ENCODE data around the gene CCDC90B.

Gene CCDC90B

DNA sequence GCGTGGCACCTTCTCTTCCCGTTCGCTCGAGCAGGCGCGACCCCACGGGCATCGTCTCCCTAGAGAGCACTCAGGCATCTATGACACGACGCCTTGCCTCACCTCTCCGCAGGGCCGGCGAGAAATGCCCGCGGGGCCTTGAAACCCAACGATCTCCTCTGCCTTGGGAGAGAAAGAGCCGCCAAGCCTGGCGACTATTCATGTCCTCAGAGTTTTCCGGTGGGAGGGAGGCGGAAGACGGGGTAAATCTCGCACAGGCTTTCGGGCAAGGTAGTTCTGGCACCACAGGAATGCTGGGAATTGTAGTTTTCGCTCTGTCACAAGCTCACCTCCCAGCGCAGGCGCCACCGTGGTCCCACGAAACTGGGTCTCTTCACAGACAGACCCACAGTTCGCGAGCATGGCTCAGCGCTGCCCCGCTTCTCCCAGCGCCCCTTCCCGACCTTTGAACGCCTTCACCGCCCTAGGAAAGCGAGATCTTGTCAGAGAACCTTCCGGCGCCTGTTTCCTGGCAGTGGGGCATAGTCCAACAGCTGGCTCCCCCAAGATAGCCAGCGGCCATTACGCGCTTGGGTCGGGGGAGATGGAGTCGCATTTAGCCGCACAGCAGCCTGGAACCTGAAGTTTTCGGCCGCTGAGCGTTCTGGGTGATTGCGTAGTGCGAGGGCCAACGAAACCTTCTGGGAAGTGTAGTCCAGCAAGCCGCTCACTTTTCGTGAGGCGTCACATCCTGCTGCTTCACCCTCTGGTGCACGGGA lies at the start of gene CCDC90B (continued):
- TF ChIP-seq BCL11A (tag by site-specific recombination; IDR thresholded peaks at IDR 0.05; ENCODE audit: low read depth) (no peak), SCRT2 (tag by site-specific recombination; IDR thresholded peaks at IDR 0.05) (peak; percentile 62; the same call in 1 of the 2 replicates), ZNF501 (tag by site-specific recombination; IDR thresholded peaks at IDR 0.05) (peak; percentile 97), PRDM1 (tag by site-specific recombination; IDR thresholded peaks at IDR 0.05) (no peak), ZNF394 (tag by site-specific recombination; IDR thresholded peaks at IDR 0.05; ENCODE audit: borderline replicate concordance) (peak; percentile 56; the same call in 1 of the 2 replicates), GLIS2 (tag by site-specific recombination; IDR thresholded peaks at IDR 0.05) (peak; percentile 42; the same call in 1 of the 2 replicates), ZNF112 (tag by site-specific recombination; IDR thresholded peaks at IDR 0.05) (no peak), SETDB1 (IDR thresholded peaks at IDR 0.05; ENCODE audit: insufficient read length, low read length) (no peak), ZBTB1 (tag by site-specific recombination; IDR thresholded peaks at IDR 0.05) (no peak), ZNF155 (tag by site-specific recombination; IDR thresholded peaks at IDR 0.05) (no peak), ZSCAN5A (tag by site-specific recombination; IDR thresholded peaks at IDR 0.05) (no peak), ZNF202 (tag by site-specific recombination; IDR thresholded peaks at IDR 0.05; ENCODE audit: borderline replicate concordance) (no peak), ZNF837 (tag by site-specific recombination; IDR thresholded peaks at IDR 0.05) (no peak), KLF1 (tag by site-specific recombination; IDR thresholded peaks at IDR 0.05) (peak; percentile 83), ZNF626 (tag by site-specific recombination; IDR thresholded peaks at IDR 0.05) (no peak), ZNF148 (tag by site-specific recombination; IDR thresholded peaks at IDR 0.05; ENCODE audit: borderline replicate concordance) (no peak), ZNF223 (tag by site-specific recombination; IDR thresholded peaks at IDR 0.05) (no peak), ZNF707 (tag by site-specific recombination; IDR thresholded peaks at IDR 0.05) (no peak), ZNF514 (tag by site-specific recombination; IDR thresholded peaks at IDR 0.05) (no peak), ZNF768 (tag by site-specific recombination; IDR thresholded peaks at IDR 0.05) (no peak), ZNF704 (tag by site-specific recombination; IDR thresholded peaks at IDR 0.05) (no peak), ZNF600 (tag by site-specific recombination; IDR thresholded peaks at IDR 0.05) (peak; percentile 45; the same call in 1 of the 2 replicates), ZNF654 (tag by site-specific recombination; IDR thresholded peaks at IDR 0.05; ENCODE audit: low read depth) (no peak), ZNF76 (tag by site-specific recombination; IDR thresholded peaks at IDR 0.05; ENCODE audit: borderline replicate concordance, low read depth) (peak; percentile 97), ZNF624 (tag by site-specific recombination; IDR thresholded peaks at IDR 0.05) (no peak), ZNF10 (tag by site-specific recombination; IDR thresholded peaks at IDR 0.05) (no peak), ZNF23 (tag by site-specific recombination; IDR thresholded peaks at IDR 0.05; ENCODE audit: borderline replicate concordance) (no peak), GLI4 (tag by site-specific recombination; IDR thresholded peaks at IDR 0.05) (no peak)
- TF ChIP-seq, protein P1, sequence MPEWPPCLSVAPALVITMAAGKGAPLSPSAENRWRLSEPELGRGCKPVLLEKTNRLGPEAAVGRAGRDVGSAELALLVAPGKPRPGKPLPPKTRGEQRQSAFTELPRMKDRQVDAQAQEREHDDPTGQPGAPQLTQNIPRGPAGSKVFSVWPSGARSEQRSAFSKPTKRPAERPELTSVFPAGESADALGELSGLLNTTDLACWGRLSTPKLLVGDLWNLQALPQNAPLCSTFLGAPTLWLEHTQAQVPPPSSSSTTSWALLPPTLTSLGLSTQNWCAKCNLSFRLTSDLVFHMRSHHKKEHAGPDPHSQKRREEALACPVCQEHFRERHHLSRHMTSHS (tag by site-specific recombination; IDR thresholded peaks at IDR 0.05) = no peak
- TF ChIP-seq, protein P2, sequence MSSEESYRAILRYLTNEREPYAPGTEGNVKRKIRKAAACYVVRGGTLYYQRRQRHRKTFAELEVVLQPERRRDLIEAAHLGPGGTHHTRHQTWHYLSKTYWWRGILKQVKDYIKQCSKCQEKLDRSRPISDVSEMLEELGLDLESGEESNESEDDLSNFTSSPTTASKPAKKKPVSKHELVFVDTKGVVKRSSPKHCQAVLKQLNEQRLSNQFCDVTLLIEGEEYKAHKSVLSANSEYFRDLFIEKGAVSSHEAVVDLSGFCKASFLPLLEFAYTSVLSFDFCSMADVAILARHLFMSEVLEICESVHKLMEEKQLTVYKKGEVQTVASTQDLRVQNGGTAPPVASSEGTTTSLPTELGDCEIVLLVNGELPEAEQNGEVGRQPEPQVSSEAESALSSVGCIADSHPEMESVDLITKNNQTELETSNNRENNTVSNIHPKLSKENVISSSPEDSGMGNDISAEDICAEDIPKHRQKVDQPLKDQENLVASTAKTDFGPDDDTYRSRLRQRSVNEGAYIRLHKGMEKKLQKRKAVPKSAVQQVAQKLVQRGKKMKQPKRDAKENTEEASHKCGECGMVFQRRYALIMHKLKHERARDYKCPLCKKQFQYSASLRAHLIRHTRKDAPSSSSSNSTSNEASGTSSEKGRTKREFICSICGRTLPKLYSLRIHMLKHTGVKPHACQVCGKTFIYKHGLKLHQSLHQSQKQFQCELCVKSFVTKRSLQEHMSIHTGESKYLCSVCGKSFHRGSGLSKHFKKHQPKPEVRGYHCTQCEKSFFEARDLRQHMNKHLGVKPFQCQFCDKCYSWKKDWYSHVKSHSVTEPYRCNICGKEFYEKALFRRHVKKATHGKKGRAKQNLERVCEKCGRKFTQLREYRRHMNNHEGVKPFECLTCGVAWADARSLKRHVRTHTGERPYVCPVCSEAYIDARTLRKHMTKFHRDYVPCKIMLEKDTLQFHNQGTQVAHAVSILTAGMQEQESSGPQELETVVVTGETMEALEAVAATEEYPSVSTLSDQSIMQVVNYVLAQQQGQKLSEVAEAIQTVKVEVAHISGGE (tag by site-specific recombination; conservative IDR thresholded peaks at IDR 0.05; ENCODE audit: low read depth) = peak; percentile 60

All from HEK293 (cell line).